AG04450 (cell line): ENCODE results near the gene PAQR5. TPM values are rescaled to one million over a fixed set of nuclear protein-coding genes. Genes with fewer than 3 reads are reported as not detected.

ENCODE experiments used
- CTCF ChIA-PET: fragments of 300-600, 350-600 bp; formaldehyde crosslinking; extraction: SDS; loops from one replicate; lab custom pipeline; 2022; ENCODE audit warnings: antibody characterized with exemption, inconsistent platforms; lab: Charles Lee
- POLR2A ChIA-PET: fragments of 350-600 bp; formaldehyde crosslinking; extraction: SDS; loops from one replicate; lab custom pipeline; 2021; ENCODE audit warnings: antibody characterized with exemption, inconsistent platforms; lab: Yijun Ruan, JAX
- DNase-seq: peaks from one replicate; pipeline ENCODE4 v3.0.0-alpha.2; 2011; ENCODE audit warnings: low read depth, low spot score
- H3K27ac ChIP-seq: one replicate; pipeline ENCODE4 v1.5.1; 2012; ENCODE audit warnings: low read depth, low read length, control low read depth
- H3K27me3 ChIP-seq: one replicate; pipeline ENCODE4 v1.6.0; 2012; ENCODE audit warnings: low read length; ENCODE audit not compliant: control insufficient read depth, insufficient read depth
- H3K4me3 ChIP-seq: 2 replicates; pipeline ENCODE4 v1.5.1; 2011; ENCODE audit warnings: mild to moderate bottlenecking, low read depth, low read length, control low read depth
- H3K9me3 ChIP-seq: 2 replicates; pipeline ENCODE4 v1.5.1; 2012; ENCODE audit warnings: low read length; ENCODE audit not compliant: control insufficient read depth, insufficient read depth
- CTCF ChIP-seq: IDR thresholded peaks from 2 replicates; pipeline ENCODE4 v1.5.1; 2011; ENCODE audit warnings: low read depth, low read length, control low read depth, inconsistent platforms
- polyA plus RNA-seq: library from polyadenylated mRNA; depleted of rRNA; stranded (reverse); fragments of >200 nt; gene quantifications from 2 replicates; pipeline ENCODE4 v1.2.3, GENCODE V29; 2011

PAQR5 gene
- polyA plus RNA-seq, 1 experiment = 7.9 TPM

- no peak for DNase-seq
- no peak overlapping the region for H3K27ac ChIP-seq
- no peaks in the 10 kb centered on the region for H3K27me3 ChIP-seq
- POLR2A ChIA-PET = no interaction called here
- no peak overlapping the region for H3K4me3 ChIP-seq
- CTCF ChIA-PET = no interaction called here
- H3K9me3 ChIP-seq = no peaks in the 10 kb centered on the region
- no peak for TF ChIP-seq CTCF
Measured at GRCh38 chr15:69272891-69273290, 25.8 kb upstream of the PAQR5 start.

DNA sequence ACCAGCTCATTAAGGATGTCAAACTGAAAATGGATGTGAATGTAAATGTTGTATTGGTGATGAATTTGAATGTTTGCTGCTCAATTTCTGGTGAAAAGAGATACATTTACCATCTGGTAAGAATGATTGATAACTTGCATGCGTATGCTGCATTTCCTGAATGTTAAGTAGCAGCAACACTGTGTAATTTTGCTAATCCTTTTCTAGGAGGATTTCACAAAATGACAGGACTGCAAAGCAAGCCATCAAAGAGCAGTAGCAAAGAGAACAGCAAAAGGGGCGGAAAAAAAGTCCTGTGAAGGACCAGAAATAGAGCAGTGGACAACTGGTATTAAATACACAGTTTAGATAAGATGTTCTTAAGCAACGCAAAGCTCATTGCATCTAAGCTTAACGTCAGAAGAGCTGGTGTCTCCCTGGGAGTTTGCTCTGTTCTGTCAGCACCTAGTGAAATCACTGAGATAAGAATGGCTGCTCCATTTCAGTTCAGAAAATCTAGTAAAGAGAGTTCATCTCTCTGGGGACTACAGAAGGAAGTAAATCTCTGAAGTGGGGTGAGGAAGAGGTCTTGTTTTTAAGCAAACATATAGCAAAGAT, 23.5 kb upstream of the PAQR5 start:
- Histone ChIP-seq H3K27ac (no peak overlapping the region), H3K4me3 (no peak overlapping the region), H3K27me3 (no peaks in the 10 kb centered on the region), H3K9me3 (no peaks in the 10 kb centered on the region)
- ChIA-PET POLR2A (no interaction called here), CTCF (interaction anchor here (1.0 to 1.1 kb wide), 2 partner anchors 10 to 119 kb away, joined by 4 read pairs; no protein-coding TSS in a partner anchor)
- no peak for DNase-seq
- no peak for TF ChIP-seq CTCF

DNA sequence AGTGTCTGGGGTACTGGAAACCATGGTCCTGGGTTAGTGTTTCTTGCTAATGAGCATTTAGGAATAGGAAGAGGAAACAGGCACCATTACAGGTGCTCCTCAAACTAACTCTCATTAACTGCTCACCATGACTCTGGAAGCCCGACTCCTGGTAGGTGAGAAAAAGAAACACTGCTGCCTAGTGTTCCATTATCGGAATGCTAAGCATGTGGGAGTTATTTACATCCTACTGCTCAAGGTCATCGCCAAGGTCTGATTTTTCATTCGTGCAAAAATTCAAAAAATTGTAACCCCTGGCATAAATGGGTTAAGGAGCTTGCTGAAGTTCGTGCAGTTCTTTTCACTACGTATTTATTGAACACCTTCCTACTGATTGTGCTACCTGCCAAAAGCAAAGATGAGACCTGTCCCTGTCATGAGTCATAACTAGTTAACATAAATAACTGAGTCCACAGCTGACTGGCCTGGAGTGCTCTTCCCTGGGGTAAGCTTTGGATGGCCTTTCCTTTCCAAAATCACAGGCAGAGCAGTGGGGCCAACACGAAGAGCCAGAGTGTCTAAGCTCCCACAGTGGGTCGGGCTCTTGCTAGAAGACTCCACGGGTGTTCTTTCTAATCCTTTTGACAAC, 22.7 kb upstream of the PAQR5 start:
- Histone ChIP-seq H3K27ac (no peak overlapping the region), H3K9me3 (no peaks in the 10 kb centered on the region), H3K27me3 (no peaks in the 10 kb centered on the region), H3K4me3 (no peak overlapping the region)
- CTCF ChIA-PET = interaction anchor here (1.0 kb wide), 1 partner anchor 118 kb away, joined by 4 read pairs; no protein-coding TSS in a partner anchor
- no peak for TF ChIP-seq CTCF
- DNase-seq = no peak
- POLR2A ChIA-PET = no interaction called here

GRCh38 chr15:69277316-69277715, 21.4 kb upstream of the PAQR5 start:
- CTCF ChIA-PET = no interaction called here

More at GRCh38 chr15:69277316-69277715, 21.4 kb upstream of the PAQR5 start:
- DNase-seq = no peak
- no peaks in the 10 kb centered on the region for H3K27me3 ChIP-seq
- H3K4me3 ChIP-seq = no peak overlapping the region
- no peaks in the 10 kb centered on the region for H3K9me3 ChIP-seq
- POLR2A ChIA-PET = interaction anchor here (0.8 kb wide), 1 partner anchor 51 kb away, joined by 3 read pairs; no protein-coding TSS in a partner anchor
- H3K27ac ChIP-seq = no peak overlapping the region
- TF ChIP-seq CTCF = no peak
